HEK293 (cell line): ENCODE data around the gene PRKG1.

ENCODE experiments used
- CTCF ChIA-PET: fragments of 350-600 bp; formaldehyde crosslinking; extraction: SDS; loops from one replicate; lab custom pipeline; 2021; ENCODE audit warnings: antibody characterized with exemption; lab: Yijun Ruan, JAX
- POLR2A ChIA-PET: fragments of 300-600 bp; formaldehyde crosslinking; extraction: SDS; loops from one replicate; lab custom pipeline; 2020; ENCODE audit warnings: antibody characterized with exemption, inconsistent platforms; lab: Yijun Ruan, JAX
- H3K27ac ChIP-seq: fragments of 200-500 bp; sonication (Bioruptor generic); 2 replicates; pipeline ENCODE4 v1.5.1; 2014; ENCODE audit warnings: low read depth, low read length, control low read depth, inconsistent platforms; ENCODE audit errors: extremely low read depth
- H3K36me3 ChIP-seq, 2 experiments: fragments of 200-500 bp in 1 of 2; sonication (Bioruptor generic) in 1 of 2; 1 replicate in 1 of 2; 2 replicates in 1 of 2; pipeline ENCODE4 v1.5.1; 2014 to 2017; ENCODE audit warnings: inconsistent platforms in 2 of 2, low read length in 2 of 2; ENCODE audit not compliant: control insufficient read depth in 2 of 2, insufficient read depth in 1 of 2
- H3K4me1 ChIP-seq: fragments of 200-500 bp; sonication (Bioruptor generic); 2 replicates; pipeline ENCODE4 v1.5.1; 2014; ENCODE audit warnings: mild to moderate bottlenecking, low read length, inconsistent platforms; ENCODE audit not compliant: control insufficient read depth, insufficient read depth
- H3K4me3 ChIP-seq: 2 replicates; pipeline ENCODE4 v1.5.1; 2011; ENCODE audit warnings: low read depth, mild to moderate bottlenecking, control low read depth, low read length, moderate library complexity
- H3K9me3 ChIP-seq: fragments of 200-500 bp; sonication (Bioruptor generic); 2 replicates; pipeline ENCODE4 v1.5.1; 2014; ENCODE audit warnings: low read depth, low read length, inconsistent platforms; ENCODE audit not compliant: control insufficient read depth, insufficient read depth
- BCL11B ChIP-seq: fragments of 450-650 bp; formaldehyde crosslinking; IDR thresholded peaks from 2 replicates; pipeline ENCODE4 v1.5.1; 2016; ENCODE audit warnings: low read depth, missing biosample characterization, missing genetic modification characterization
- GLIS2 ChIP-seq: fragments of 450-650 bp; formaldehyde crosslinking; IDR thresholded peaks from 2 replicates; pipeline ENCODE4 v1.5.1; 2016; ENCODE audit warnings: missing biosample characterization, missing genetic modification characterization
- SETDB1 ChIP-seq: IDR thresholded peaks from one replicate; pipeline ENCODE4 v1.6.1; 2017; ENCODE audit warnings: mild to moderate bottlenecking, low read length, moderate library complexity, mixed read lengths; ENCODE audit not compliant: insufficient read length
- ZBTB20 ChIP-seq: fragments of 450-650 bp; formaldehyde crosslinking; IDR thresholded peaks from 2 replicates; pipeline ENCODE4 v1.5.1; 2016; ENCODE audit warnings: missing biosample characterization, missing genetic modification characterization
- ZFHX2 ChIP-seq: fragments of 450-650 bp; formaldehyde crosslinking; conservative IDR thresholded peaks from 2 replicates; pipeline ENCODE4 v1.5.1; 2016; ENCODE audit warnings: missing biosample characterization, missing genetic modification characterization
- ZNF157 ChIP-seq: fragments of 450-650 bp; formaldehyde crosslinking; IDR thresholded peaks from 2 replicates; pipeline ENCODE4 v1.5.1; 2016; ENCODE audit warnings: missing biosample characterization, missing genetic modification characterization
- ZNF292 ChIP-seq: fragments of 450-650 bp; formaldehyde crosslinking; IDR thresholded peaks from 2 replicates; pipeline ENCODE4 v1.5.1; 2016; ENCODE audit warnings: low read depth, missing biosample characterization, missing genetic modification characterization, borderline replicate concordance
- ZNF354C ChIP-seq: fragments of 450-650 bp; formaldehyde crosslinking; IDR thresholded peaks from 2 replicates; pipeline ENCODE4 v1.5.1; 2016; ENCODE audit warnings: missing biosample characterization, missing genetic modification characterization, low read depth, borderline replicate concordance
- ZNF433 ChIP-seq: fragments of 450-650 bp; formaldehyde crosslinking; IDR thresholded peaks from 2 replicates; pipeline ENCODE4 v1.5.1; 2016; ENCODE audit warnings: missing biosample characterization, missing genetic modification characterization, low read depth
- ZNF449 ChIP-seq: fragments of 450-650 bp; formaldehyde crosslinking; IDR thresholded peaks from 2 replicates; pipeline ENCODE4 v1.5.1; 2017; ENCODE audit warnings: missing biosample characterization, mild to moderate bottlenecking, missing genetic modification characterization, moderate library complexity
- ZNF514 ChIP-seq: fragments of 450-650 bp; formaldehyde crosslinking; IDR thresholded peaks from 2 replicates; pipeline ENCODE4 v1.5.1; 2016; ENCODE audit warnings: missing biosample characterization, missing genetic modification characterization
- ZNF585B ChIP-seq: fragments of 450-650 bp; formaldehyde crosslinking; IDR thresholded peaks from 2 replicates; pipeline ENCODE4 v1.5.1; 2016; ENCODE audit warnings: missing biosample characterization, missing genetic modification characterization
- ZNF600 ChIP-seq: fragments of 450-650 bp; formaldehyde crosslinking; IDR thresholded peaks from 2 replicates; pipeline ENCODE4 v1.5.1; 2016; ENCODE audit warnings: missing biosample characterization, missing genetic modification characterization
- ZNF629 ChIP-seq: fragments of 450-650 bp; formaldehyde crosslinking; IDR thresholded peaks from 2 replicates; pipeline ENCODE4 v1.5.1; 2017; ENCODE audit warnings: missing biosample characterization, missing genetic modification characterization
- ZNF704 ChIP-seq: fragments of 450-650 bp; formaldehyde crosslinking; IDR thresholded peaks from 2 replicates; pipeline ENCODE4 v1.5.1; 2016; ENCODE audit warnings: missing biosample characterization, missing genetic modification characterization
- ZNF76 ChIP-seq: fragments of 450-650 bp; formaldehyde crosslinking; IDR thresholded peaks from 2 replicates; pipeline ENCODE4; 2016; ENCODE audit warnings: low read depth, missing biosample characterization, missing genetic modification characterization, borderline replicate concordance
- ZXDB ChIP-seq: fragments of 450-650 bp; formaldehyde crosslinking; IDR thresholded peaks from 2 replicates; pipeline ENCODE4 v1.5.1; 2016; ENCODE audit warnings: missing biosample characterization, missing genetic modification characterization
- TF ChIP-seq, protein P1 (sequence below): fragments of 450-650 bp; formaldehyde crosslinking; IDR thresholded peaks from 2 replicates; pipeline ENCODE4 v1.5.1; 2016; ENCODE audit warnings: missing biosample characterization, missing genetic modification characterization
- TF ChIP-seq, protein P2 (sequence below): fragments of 450-650 bp; formaldehyde crosslinking; conservative IDR thresholded peaks from 2 replicates; pipeline ENCODE4 v1.5.1; 2016; ENCODE audit warnings: low read depth, missing biosample characterization, missing genetic modification characterization

PRKG1 gene

GRCh38 chr10:51090190-51090589 lies 15.9 kb downstream of the PRKG1 start (continued):
- TF ChIP-seq ZFHX2, result peak; percentile 59
- no peak for TF ChIP-seq ZNF433 (tag by site-specific recombination)
- TF ChIP-seq ZNF629, result no peak
- no peak for TF ChIP-seq GLIS2 (tag by site-specific recombination)
- no peak for TF ChIP-seq ZNF514 (tag by site-specific recombination)
- peak; percentile 85; the same call in 1 of the 2 replicates for TF ChIP-seq ZNF449 (tag by site-specific recombination)
- TF ChIP-seq ZBTB20 (tag by site-specific recombination), result no peak
- no peak for TF ChIP-seq ZNF157 (tag by site-specific recombination)
- no peak for TF ChIP-seq ZNF585B (tag by site-specific recombination)
- no peak for TF ChIP-seq ZNF354C (tag by site-specific recombination)
- TF ChIP-seq ZNF292 (tag by site-specific recombination), result no peak
- no peak for TF ChIP-seq ZXDB
- TF ChIP-seq, protein P1, sequence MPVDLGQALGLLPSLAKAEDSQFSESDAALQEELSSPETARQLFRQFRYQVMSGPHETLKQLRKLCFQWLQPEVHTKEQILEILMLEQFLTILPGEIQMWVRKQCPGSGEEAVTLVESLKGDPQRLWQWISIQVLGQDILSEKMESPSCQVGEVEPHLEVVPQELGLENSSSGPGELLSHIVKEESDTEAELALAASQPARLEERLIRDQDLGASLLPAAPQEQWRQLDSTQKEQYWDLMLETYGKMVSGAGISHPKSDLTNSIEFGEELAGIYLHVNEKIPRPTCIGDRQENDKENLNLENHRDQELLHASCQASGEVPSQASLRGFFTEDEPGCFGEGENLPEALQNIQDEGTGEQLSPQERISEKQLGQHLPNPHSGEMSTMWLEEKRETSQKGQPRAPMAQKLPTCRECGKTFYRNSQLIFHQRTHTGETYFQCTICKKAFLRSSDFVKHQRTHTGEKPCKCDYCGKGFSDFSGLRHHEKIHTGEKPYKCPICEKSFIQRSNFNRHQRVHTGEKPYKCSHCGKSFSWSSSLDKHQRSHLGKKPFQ (tag by site-specific recombination), result no peak
- peak; percentile 75 for TF ChIP-seq ZNF600 (tag by site-specific recombination)
- TF ChIP-seq SETDB1, result no peak

DNA sequence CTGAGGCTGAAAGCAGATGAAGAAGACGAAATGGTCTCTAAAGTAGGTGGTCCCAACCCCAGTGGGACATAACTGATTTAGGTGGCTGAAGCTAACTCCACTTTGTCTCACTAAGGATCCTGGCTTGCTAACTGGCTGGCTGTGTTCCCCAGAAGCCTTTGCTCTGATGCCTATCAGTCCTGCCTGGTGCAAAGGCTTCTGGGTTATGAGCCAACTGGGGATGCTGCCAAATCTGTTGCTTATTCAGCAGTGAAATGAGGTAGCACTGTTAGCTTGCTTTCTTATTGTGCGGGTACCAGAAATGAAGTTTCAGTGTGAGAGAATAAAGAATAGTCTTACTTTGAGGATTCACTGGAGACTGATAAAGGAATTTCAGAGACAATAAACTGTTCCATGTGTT lies 18.1 kb downstream of the PRKG1 start:
- H3K4me3 ChIP-seq, result no peak overlapping the region
- no peaks in the 10 kb centered on the region for H3K36me3 ChIP-seq
- ChIA-PET CTCF (no interaction called here), POLR2A (no interaction called here)
- TF ChIP-seq, protein P2, sequence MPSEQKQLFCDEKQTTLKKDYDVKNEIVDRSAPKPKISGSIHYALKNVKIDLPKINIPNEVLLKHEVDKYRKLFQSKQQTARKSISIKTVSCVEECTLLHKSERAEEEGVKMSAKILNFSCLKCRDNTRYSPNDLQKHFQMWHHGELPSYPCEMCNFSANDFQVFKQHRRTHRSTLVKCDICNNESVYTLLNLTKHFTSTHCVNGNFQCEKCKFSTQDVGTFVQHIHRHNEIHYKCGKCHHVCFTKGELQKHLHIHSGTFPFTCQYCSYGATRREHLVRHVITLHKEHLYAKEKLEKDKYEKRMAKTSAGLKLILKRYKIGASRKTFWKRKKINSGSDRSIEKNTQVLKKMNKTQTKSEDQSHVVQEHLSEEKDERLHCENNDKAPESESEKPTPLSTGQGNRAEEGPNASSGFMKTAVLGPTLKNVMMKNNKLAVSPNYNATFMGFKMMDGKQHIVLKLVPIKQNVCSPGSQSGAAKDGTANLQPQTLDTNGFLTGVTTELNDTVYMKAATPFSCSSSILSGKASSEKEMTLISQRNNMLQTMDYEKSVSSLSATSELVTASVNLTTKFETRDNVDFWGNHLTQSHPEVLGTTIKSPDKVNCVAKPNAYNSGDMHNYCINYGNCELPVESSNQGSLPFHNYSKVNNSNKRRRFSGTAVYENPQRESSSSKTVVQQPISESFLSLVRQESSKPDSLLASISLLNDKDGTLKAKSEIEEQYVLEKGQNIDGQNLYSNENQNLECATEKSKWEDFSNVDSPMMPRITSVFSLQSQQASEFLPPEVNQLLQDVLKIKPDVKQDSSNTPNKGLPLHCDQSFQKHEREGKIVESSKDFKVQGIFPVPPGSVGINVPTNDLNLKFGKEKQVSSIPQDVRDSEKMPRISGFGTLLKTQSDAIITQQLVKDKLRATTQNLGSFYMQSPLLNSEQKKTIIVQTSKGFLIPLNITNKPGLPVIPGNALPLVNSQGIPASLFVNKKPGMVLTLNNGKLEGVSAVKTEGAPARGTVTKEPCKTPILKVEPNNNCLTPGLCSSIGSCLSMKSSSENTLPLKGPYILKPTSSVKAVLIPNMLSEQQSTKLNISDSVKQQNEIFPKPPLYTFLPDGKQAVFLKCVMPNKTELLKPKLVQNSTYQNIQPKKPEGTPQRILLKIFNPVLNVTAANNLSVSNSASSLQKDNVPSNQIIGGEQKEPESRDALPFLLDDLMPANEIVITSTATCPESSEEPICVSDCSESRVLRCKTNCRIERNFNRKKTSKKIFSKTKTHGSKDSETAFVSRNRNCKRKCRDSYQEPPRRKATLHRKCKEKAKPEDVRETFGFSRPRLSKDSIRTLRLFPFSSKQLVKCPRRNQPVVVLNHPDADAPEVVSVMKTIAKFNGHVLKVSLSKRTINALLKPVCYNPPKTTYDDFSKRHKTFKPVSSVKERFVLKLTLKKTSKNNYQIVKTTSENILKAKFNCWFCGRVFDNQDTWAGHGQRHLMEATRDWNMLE (tag by site-specific recombination), result no peak
- TF ChIP-seq BCL11B (no peak), ZNF76 (tag by site-specific recombination) (peak; percentile 54; the same call in 1 of the 2 replicates), ZNF704 (tag by site-specific recombination) (no peak)
- no peaks in the 10 kb centered on the region for H3K9me3 ChIP-seq
- no peak overlapping the region for H3K27ac ChIP-seq
- H3K4me1 ChIP-seq, result peaks cover 5% of the 10 kb centered on the region; the same call in 1 of the 2 replicates
